Natural killer cell (primary cell): Measurements from ENCODE around the gene SCIMP. TPM values are rescaled to one million over a fixed set of nuclear protein-coding genes. Genes with fewer than 3 reads are reported as not detected.
"Not testable (repeated sequence)": the region's sequence is repeated elsewhere in the genome, so short reads cannot be mapped to it uniquely, and the experiment has no call there.

Experiments
- ATAC-seq, 3 donors: fragments of 150-1000 bp in 2 of 3; fragments of 200-7000 bp in 1 of 3; cut with Tn5 transposase; 1 replicate in 1 of 3; 2 replicates in 2 of 3; pipeline ENCODE4 v1.10.0; 2021; ENCODE audit warnings: mild to moderate bottlenecking in 2 of 3, moderate library complexity in 2 of 3
- DNase-seq, 2 donors: peaks; one replicate each; pipeline versions ENCODE4 v3.0.0 to v3.0.0-alpha.2; 2013 to 2021; ENCODE audit warnings: mixed read lengths in 1 of 2
- H3K27ac ChIP-seq: one replicate; pipeline ENCODE4 v1.5.1; 2013; ENCODE audit warnings: mild to moderate bottlenecking, low read length
- H3K27me3 ChIP-seq: one replicate; pipeline ENCODE4 v1.6.1; 2013; ENCODE audit warnings: low read length; ENCODE audit not compliant: control insufficient read depth, insufficient read depth
- H3K36me3 ChIP-seq: one replicate; pipeline ENCODE4 v1.6.1; 2013; ENCODE audit warnings: low read length; ENCODE audit not compliant: control insufficient read depth, insufficient read depth
- H3K4me1 ChIP-seq: one replicate; pipeline ENCODE4 v1.6.1; 2013; ENCODE audit warnings: low read length; ENCODE audit not compliant: control insufficient read depth, insufficient read depth
- H3K4me3 ChIP-seq: one replicate; pipeline ENCODE4 v1.5.1; 2013; ENCODE audit warnings: low read length
- H3K9me3 ChIP-seq: one replicate; pipeline ENCODE4 v1.6.1; 2013; ENCODE audit warnings: low read length; ENCODE audit not compliant: control insufficient read depth, insufficient read depth
- H3K27ac Mint-ChIP-seq, 2 donors: one replicate each; pipeline ENCODE4 v1.8.0; 2022; ENCODE audit warnings: mild to moderate bottlenecking in 2 of 2, mixed read lengths in 2 of 2, moderate library complexity in 1 of 2
- H3K27me3 Mint-ChIP-seq, 2 donors: one replicate each; pipeline ENCODE4 v1.8.0; 2022; ENCODE audit warnings: low read depth in 2 of 2, mixed read lengths in 2 of 2
- H3K36me3 Mint-ChIP-seq: one replicate; pipeline ENCODE4 v1.8.0; 2022; ENCODE audit warnings: mixed read lengths
- H3K4me1 Mint-ChIP-seq, 2 donors: one replicate each; pipeline ENCODE4 v1.8.0; 2022; ENCODE audit warnings: mixed read lengths in 2 of 2
- H3K4me3 Mint-ChIP-seq: one replicate; pipeline ENCODE4 v1.8.0; 2022; ENCODE audit warnings: mild to moderate bottlenecking, moderate library complexity, mixed read lengths
- H3K9me3 Mint-ChIP-seq, 2 donors: one replicate each; pipeline ENCODE4 v1.8.0; 2022; ENCODE audit warnings: mixed read lengths in 2 of 2
- WGBS: methylation state at CpG from one replicate; pipeline ENCODE4 v1.1.7; 2013; ENCODE audit warnings: missing lambda C conversion rate; ENCODE audit not compliant: insufficient coverage; 5-methylcytosine and 5-hydroxymethylcytosine counted together
- intact Hi-C: fragments of 100-400 bp; cut with micrococcal nuclease; formaldehyde crosslinking; loops from one replicate; pipeline ENCODE4 v1.14.2; 2022
- total RNA-seq, 4 donors: library from RNA; stranded (reverse); fragments of 120-200 nt in 1 of 4; gene quantifications; one replicate each; pipeline versions ENCODE4 v1.2.3 to v1.2.4, GENCODE V29; 2013 to 2022
- TF ChIP-seq, protein P1 (sequence below): fragments of 200-600 bp; IDR thresholded peaks from one replicate; pipeline ENCODE4 v1.8.0; 2022; ENCODE audit warnings: antibody characterized with exemption

The SCIMP gene
- total RNA-seq, 3 donors from 2014 or later (not counting 1 experiment from before 2014, with no cell fraction given), result 3.9 to 10.0 (median 8.0) TPM

GRCh38 chr17:5164436-5164835 lies 70.2 kb downstream of the SCIMP start:
- Histone ChIP-seq H3K27me3 (no peaks in the 10 kb centered on the region), H3K4me1 (no peaks in the 10 kb centered on the region), H3K27ac (no peak overlapping the region), H3K4me3 (no peak overlapping the region), H3K9me3 (no peaks in the 10 kb centered on the region), H3K36me3 (no peaks in the 10 kb centered on the region)
- ATAC-seq (no peak), DNase-seq (no peak)
- H3K9me3 Mint-ChIP-seq, result no peaks in the 10 kb centered on the region
- intact Hi-C loops, result no loop called here
- H3K27ac Mint-ChIP-seq, result no peak overlapping the region
- H3K4me3 Mint-ChIP-seq, result no peak overlapping the region
- peaks cover 0 to 3% of the 10 kb centered on the region in 2 donors for H3K27me3 Mint-ChIP-seq
- TF ChIP-seq, protein P1, sequence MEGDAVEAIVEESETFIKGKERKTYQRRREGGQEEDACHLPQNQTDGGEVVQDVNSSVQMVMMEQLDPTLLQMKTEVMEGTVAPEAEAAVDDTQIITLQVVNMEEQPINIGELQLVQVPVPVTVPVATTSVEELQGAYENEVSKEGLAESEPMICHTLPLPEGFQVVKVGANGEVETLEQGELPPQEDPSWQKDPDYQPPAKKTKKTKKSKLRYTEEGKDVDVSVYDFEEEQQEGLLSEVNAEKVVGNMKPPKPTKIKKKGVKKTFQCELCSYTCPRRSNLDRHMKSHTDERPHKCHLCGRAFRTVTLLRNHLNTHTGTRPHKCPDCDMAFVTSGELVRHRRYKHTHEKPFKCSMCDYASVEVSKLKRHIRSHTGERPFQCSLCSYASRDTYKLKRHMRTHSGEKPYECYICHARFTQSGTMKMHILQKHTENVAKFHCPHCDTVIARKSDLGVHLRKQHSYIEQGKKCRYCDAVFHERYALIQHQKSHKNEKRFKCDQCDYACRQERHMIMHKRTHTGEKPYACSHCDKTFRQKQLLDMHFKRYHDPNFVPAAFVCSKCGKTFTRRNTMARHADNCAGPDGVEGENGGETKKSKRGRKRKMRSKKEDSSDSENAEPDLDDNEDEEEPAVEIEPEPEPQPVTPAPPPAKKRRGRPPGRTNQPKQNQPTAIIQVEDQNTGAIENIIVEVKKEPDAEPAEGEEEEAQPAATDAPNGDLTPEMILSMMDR, result no peak
- no peaks in the 10 kb centered on the region for H3K4me1 Mint-ChIP-seq
- H3K36me3 Mint-ChIP-seq, result no peaks in the 10 kb centered on the region
- 69% methylated on average over 6 of the region's 6 CpGs for WGBS

GRCh38 chr17:5161793-5162192 lies 72.9 kb downstream of the SCIMP start:
- ATAC-seq, H3K4me3 Mint-ChIP-seq, H3K4me1 ChIP-seq, H3K36me3 Mint-ChIP-seq, H3K27me3 ChIP-seq, H3K36me3 ChIP-seq, intact Hi-C loops, H3K9me3 ChIP-seq, H3K4me1 Mint-ChIP-seq, H3K9me3 Mint-ChIP-seq, H3K27ac ChIP-seq, DNase-seq, H3K27ac Mint-ChIP-seq, H3K4me3 ChIP-seq: not testable (repeated sequence)
- 72% methylated on average over 3 of the region's 3 CpGs for WGBS
- peaks cover 7 to 18% of the 10 kb centered on the region in 2 donors for H3K27me3 Mint-ChIP-seq

- H3K9me3 Mint-ChIP-seq, ATAC-seq, H3K36me3 ChIP-seq, H3K27ac ChIP-seq, H3K4me1 Mint-ChIP-seq, H3K4me1 ChIP-seq, H3K27me3 ChIP-seq, H3K4me3 Mint-ChIP-seq, H3K27ac Mint-ChIP-seq, intact Hi-C loops, H3K36me3 Mint-ChIP-seq, DNase-seq, H3K9me3 ChIP-seq, H3K4me3 ChIP-seq: not testable (repeated sequence)
- peaks cover 7 to 18% of the 10 kb centered on the region in 2 donors for H3K27me3 Mint-ChIP-seq
- no CpG with 5 or more reads among the region's 1 CpG for WGBS
These were observed 74.0 kb downstream of the SCIMP start for GRCh38 chr17:5160702-5161101.

Other genes starting within 250 kb of the SCIMP start
- 10 to 100 TPM; 56.2 to 69.5 (median 69.4) TPM for gene CAMTA2, start 247.2 kb downstream of the SCIMP start, total RNA-seq
- gene INCA1, start 237.3 kb downstream of the SCIMP start, total RNA-seq, result under 1 TPM in 2 of 3 donors, not detected in 1; 0.39 to 0.54 TPM
- gene KIF1C, start 236.9 kb downstream of the SCIMP start, total RNA-seq, result 10 to 100 TPM; 17.1 to 28.6 (median 22.2) TPM
- not detected for gene SLC52A1, start 199.4 kb downstream of the SCIMP start, total RNA-seq
- 1 to 10 TPM; 3.8 to 7.2 (median 5.1) TPM for gene ZFP3, start 156.4 kb downstream of the SCIMP start, total RNA-seq
- 1 to 10 TPM; 2.8 to 6.5 (median 5.6) TPM for gene ZNF232, start 123.0 kb downstream of the SCIMP start, total RNA-seq
- under 1 TPM; 0.07 to 0.34 (median 0.13) TPM for gene USP6, start 118.8 kb downstream of the SCIMP start, total RNA-seq
- gene ZNF594, start 43.0 kb downstream of the SCIMP start, total RNA-seq, result 1 to 10 TPM; 5.1 to 7.9 (median 6.1) TPM
- 10 to 100 TPM; 44.1 to 64.0 (median 44.2) TPM for gene RABEP1, start 47.4 kb upstream of the SCIMP start, total RNA-seq
- gene NUP88, start 184.8 kb upstream of the SCIMP start, total RNA-seq, result 100 to 1,000 TPM; 112 to 136 (median 125) TPM
- 10 to 100 TPM; 61.8 to 87.7 (median 74.4) TPM for gene RPAIN, start 185.3 kb upstream of the SCIMP start, total RNA-seq
- 10 to 100 TPM; 38.1 to 40.8 (median 40.0) TPM for gene C1QBP, start 204.3 kb upstream of the SCIMP start, total RNA-seq
- gene DHX33, start 234.1 kb upstream of the SCIMP start, total RNA-seq, result 1 to 10 TPM; 5.5 to 8.8 (median 7.7) TPM